MCF 10A (cell line): Measurements from ENCODE around the gene SMC6. TPM values are rescaled to one million over a fixed set of nuclear protein-coding genes. Genes with fewer than 3 reads are reported as not detected.

Experiments
- BruUV-seq: library from RNA; stranded (reverse); fragments of 400-500 nt; replicated peaks from 2 replicates; lab custom pipeline; 2021; lab: Mats Ljungman, UMichigan
- CTCF ChIA-PET: fragments of 300-600 bp; sonication (Branson Sonifier 250); formaldehyde crosslinking; extraction: SDS; loops from one replicate; lab custom pipeline; 2021; ENCODE audit warnings: antibody characterized with exemption, inconsistent platforms; lab: Yijun Ruan, JAX
- POLR2A ChIA-PET: fragments of 300-600, 350-650 bp; sonication (Branson Sonifier 250); formaldehyde crosslinking; extraction: SDS; loops from one replicate; lab custom pipeline; 2020; ENCODE audit warnings: antibody characterized with exemption, inconsistent platforms; lab: Yijun Ruan, JAX
- DNase-seq: peaks from one replicate; pipeline ENCODE4 v3.0.0-alpha.2; 2018; ENCODE audit not compliant: unreplicated experiment
- H3K27ac Mint-ChIP-seq: one replicate; pipeline ENCODE4 v1.8.0; 2022; ENCODE audit warnings: mild to moderate bottlenecking, low read depth, mixed read lengths; ENCODE audit not compliant: unreplicated experiment
- H3K27me3 Mint-ChIP-seq: one replicate; pipeline ENCODE4 v1.8.0; 2022; ENCODE audit warnings: mixed read lengths; ENCODE audit not compliant: insufficient read depth, unreplicated experiment
- H3K36me3 Mint-ChIP-seq: one replicate; pipeline ENCODE4 v1.8.0; 2022; ENCODE audit warnings: mild to moderate bottlenecking, moderate library complexity, mixed read lengths; ENCODE audit not compliant: insufficient read depth, unreplicated experiment
- H3K4me1 Mint-ChIP-seq: one replicate; pipeline ENCODE4 v1.8.0; 2022; ENCODE audit warnings: mixed read lengths; ENCODE audit not compliant: insufficient read depth, unreplicated experiment
- H3K4me3 Mint-ChIP-seq: one replicate; pipeline ENCODE4 v1.8.0; 2022; ENCODE audit warnings: mild to moderate bottlenecking, moderate library complexity, mixed read lengths; ENCODE audit not compliant: unreplicated experiment
- H3K9me3 Mint-ChIP-seq: one replicate; pipeline ENCODE4 v1.8.0; 2022; ENCODE audit warnings: mixed read lengths; ENCODE audit not compliant: unreplicated experiment
- intact Hi-C: fragments of 100-400 bp; cut with micrococcal nuclease; formaldehyde crosslinking; loops from 2 replicates; pipeline ENCODE4 v1.14.1; 2022
- total RNA-seq: library from RNA; stranded (reverse); gene quantifications from 2 replicates; pipeline ENCODE4 v1.2.3, GENCODE V29; 2022
- TF ChIP-seq, protein P1 (sequence below): fragments of 200-600 bp; IDR thresholded peaks from one replicate; pipeline ENCODE4 v1.8.0; 2022; ENCODE audit warnings: antibody characterized with exemption, mild to moderate bottlenecking; ENCODE audit not compliant: unreplicated experiment

SMC6 gene
- total RNA-seq, 1 experiment from 2014 or later = 24.7 TPM

DNA sequence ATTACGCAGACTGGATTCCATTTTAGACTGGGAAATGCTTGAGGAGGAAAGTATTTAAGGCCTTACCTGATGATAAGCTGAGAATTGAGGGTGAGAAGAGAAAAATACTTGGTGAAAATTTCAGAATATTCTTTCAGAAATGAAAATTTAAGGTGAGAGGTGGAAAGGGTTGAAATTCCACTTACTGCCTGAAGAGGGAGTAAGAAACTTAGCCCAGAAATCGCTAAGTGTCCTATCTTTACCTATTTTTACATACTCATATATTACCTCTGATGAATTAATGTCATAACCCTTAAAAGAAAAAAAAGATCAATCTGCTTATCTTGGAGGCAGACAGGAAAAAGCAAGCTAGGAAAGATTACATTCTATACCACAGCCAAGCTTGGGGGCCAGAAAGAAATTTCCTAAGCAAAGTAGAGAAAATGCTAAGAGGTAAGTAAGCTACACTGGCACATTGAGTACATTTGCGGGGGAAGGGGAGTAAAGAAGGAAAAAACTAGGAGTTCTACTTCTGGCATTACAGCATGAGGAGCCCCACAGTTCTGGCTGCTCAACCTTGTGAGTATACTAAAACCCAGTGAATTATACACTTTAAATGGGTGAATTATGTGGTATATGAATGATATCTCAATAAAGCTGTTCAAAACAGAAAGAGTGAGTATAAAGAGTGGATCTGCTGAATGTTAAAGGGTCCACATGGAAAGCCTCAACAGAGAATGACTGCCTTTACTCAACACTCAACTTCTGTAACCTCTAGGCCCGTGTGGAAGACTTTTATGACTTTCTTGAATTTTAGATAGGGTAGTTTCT, 33.8 kb downstream of the SMC6 start:
- Mint-ChIP-seq H3K9me3 (no peaks in the 10 kb centered on the region), H3K4me3 (no peak overlapping the region), H3K4me1 (no peaks in the 10 kb centered on the region), H3K36me3 (peaks cover 65% of the 10 kb centered on the region), H3K27ac (no peak overlapping the region), H3K27me3 (no peaks in the 10 kb centered on the region)
- intact Hi-C loops = loop anchor here (1.0 to 10.0 kb wide), 3 partner anchors 111 to 655 kb away; no protein-coding TSS in a partner anchor
- POLR2A ChIA-PET = interaction anchor here (0.8 to 1.3 kb wide), 2 partner anchors 94 to 126 kb away, joined by 3 to 5 read pairs; no protein-coding TSS in a partner anchor
- peak; percentile 21 for DNase-seq
- CTCF ChIA-PET = interaction anchor here (0.5 to 3.9 kb wide), 36 partner anchors 9 to 667 kb away, joined by 3 to 23 read pairs (median 5); no protein-coding TSS in a partner anchor
- BruUV-seq = no TSS peak
- TF ChIP-seq, protein P1, sequence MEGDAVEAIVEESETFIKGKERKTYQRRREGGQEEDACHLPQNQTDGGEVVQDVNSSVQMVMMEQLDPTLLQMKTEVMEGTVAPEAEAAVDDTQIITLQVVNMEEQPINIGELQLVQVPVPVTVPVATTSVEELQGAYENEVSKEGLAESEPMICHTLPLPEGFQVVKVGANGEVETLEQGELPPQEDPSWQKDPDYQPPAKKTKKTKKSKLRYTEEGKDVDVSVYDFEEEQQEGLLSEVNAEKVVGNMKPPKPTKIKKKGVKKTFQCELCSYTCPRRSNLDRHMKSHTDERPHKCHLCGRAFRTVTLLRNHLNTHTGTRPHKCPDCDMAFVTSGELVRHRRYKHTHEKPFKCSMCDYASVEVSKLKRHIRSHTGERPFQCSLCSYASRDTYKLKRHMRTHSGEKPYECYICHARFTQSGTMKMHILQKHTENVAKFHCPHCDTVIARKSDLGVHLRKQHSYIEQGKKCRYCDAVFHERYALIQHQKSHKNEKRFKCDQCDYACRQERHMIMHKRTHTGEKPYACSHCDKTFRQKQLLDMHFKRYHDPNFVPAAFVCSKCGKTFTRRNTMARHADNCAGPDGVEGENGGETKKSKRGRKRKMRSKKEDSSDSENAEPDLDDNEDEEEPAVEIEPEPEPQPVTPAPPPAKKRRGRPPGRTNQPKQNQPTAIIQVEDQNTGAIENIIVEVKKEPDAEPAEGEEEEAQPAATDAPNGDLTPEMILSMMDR = peak; percentile 63

DNA sequence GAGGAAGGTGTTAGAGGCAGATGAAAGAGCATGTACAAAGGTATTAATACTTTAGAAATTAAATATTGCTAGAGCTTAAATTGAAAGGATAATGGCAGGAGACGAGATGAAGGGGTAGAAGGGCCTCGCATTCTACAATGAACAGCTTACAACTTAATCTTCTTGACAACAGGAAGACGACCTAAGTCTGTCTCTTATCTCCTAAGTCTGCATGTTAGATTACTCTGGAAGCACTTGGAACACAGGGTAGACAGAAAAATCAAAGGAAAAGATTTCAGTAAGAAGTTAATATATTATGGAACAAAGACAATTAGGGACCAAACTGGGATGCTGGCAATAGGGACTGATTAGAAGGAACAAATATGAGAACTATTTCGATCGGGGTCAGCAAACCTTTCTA, 34.9 kb downstream of the SMC6 start:
- Mint-ChIP-seq H3K4me1 (no peaks in the 10 kb centered on the region), H3K9me3 (no peaks in the 10 kb centered on the region), H3K27ac (no peak overlapping the region), H3K27me3 (no peaks in the 10 kb centered on the region), H3K4me3 (no peak overlapping the region), H3K36me3 (peaks cover 67% of the 10 kb centered on the region)
- POLR2A ChIA-PET = no interaction called here
- intact Hi-C loops = loop anchor here (1.0 to 2.0 kb wide), 2 partner anchors 112 to 460 kb away; no protein-coding TSS in a partner anchor
- no TSS peak for BruUV-seq
- TF ChIP-seq, protein P1 = no peak
- no peak for DNase-seq
- CTCF ChIA-PET = interaction anchor here (0.6 to 3.9 kb wide), 18 partner anchors 10 to 668 kb away, joined by 3 to 23 read pairs (median 8); no protein-coding TSS in a partner anchor

DNA sequence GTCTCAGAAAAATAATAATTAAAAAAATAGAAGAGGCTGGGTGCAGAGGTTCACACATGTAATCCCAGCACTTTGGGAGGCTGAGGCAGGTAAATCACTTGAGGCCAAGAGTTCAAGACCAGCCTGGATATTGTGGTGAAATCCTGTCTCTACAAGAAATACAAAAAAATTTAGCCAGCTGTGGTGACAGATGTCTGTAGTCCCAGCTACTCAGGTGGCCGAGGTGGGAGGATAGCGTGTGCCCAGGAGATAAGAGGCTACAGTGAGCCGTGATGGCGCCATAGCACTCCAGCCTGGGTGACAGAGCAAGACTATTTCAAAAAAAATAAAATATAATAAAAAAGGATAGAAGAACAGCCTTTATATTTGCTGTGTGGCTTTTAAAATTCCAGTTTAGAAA, 35.9 kb downstream of the SMC6 start:
- H3K27me3 Mint-ChIP-seq = no peaks in the 10 kb centered on the region
- intact Hi-C loops = loop anchor here (2.0 kb wide), 1 partner anchor 461 kb away; no protein-coding TSS in a partner anchor
- no peaks in the 10 kb centered on the region for H3K4me1 Mint-ChIP-seq
- ChIA-PET CTCF (interaction anchor here (0.8 to 3.9 kb wide), 5 partner anchors 9 to 114 kb away, joined by 3 to 23 read pairs (median 10); no protein-coding TSS in a partner anchor), POLR2A (interaction anchor here (0.6 kb wide), 1 partner anchor 500 kb away, joined by 3 read pairs; no protein-coding TSS in a partner anchor)
- no peak overlapping the region for H3K27ac Mint-ChIP-seq
- BruUV-seq = no TSS peak
- no peak overlapping the region for H3K4me3 Mint-ChIP-seq
- DNase-seq = no peak
- H3K36me3 Mint-ChIP-seq = peaks cover 78% of the 10 kb centered on the region
- TF ChIP-seq, protein P1 = no peak
- no peaks in the 10 kb centered on the region for H3K9me3 Mint-ChIP-seq

DNA sequence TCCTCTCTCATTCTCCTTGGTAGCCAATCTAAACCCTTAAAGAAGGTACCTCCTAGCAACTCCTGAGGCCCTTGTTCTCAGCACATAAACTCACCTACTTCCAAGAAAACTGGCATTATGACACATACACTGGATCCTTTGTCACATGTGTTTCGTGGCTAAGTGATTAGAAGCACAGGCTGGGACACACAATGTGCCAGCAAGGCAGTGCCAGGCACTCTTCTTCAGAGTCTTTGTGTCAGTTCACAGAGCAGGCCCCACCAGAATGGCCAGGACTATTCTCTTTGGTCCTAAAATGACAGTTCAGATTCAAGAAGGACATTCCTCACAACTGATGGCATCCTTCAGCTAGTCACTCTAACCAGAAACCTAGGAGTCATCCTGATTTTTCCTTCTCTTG, 40.3 kb downstream of the SMC6 start:
- POLR2A ChIA-PET = no interaction called here
- Mint-ChIP-seq H3K4me3 (no peak overlapping the region), H3K4me1 (no peaks in the 10 kb centered on the region), H3K9me3 (no peaks in the 10 kb centered on the region), H3K36me3 (peaks cover 50% of the 10 kb centered on the region), H3K27me3 (no peaks in the 10 kb centered on the region), H3K27ac (no peak overlapping the region)
- no TSS peak for BruUV-seq
- intact Hi-C loops = no loop called here
- TF ChIP-seq, protein P1 = no peak
- CTCF ChIA-PET = interaction anchor here (1.3 kb wide), 1 partner anchor 116 kb away, joined by 3 read pairs; no protein-coding TSS in a partner anchor
- no peak for DNase-seq
